Adrenal gland (tissue), 12 donors: ENCODE data around the gene LMF1. TPM values are rescaled to one million over a fixed set of nuclear protein-coding genes. Genes with fewer than 3 reads are reported as not detected.

Experiments
- DNase-seq, 7 donors: peaks; one replicate each; pipeline ENCODE4 v3.0.0-alpha.2; 2019 to 2020
- H3K27ac ChIP-seq, 5 donors: fragments of 200-600 bp; sonication (generic) in 4 of 5; 1 replicate in 3 of 5; 2 replicates in 2 of 5; pipeline versions ENCODE4 v1.5.1 to v1.8.0; 2016 to 2020; ENCODE audit warnings: mild to moderate bottlenecking in 1 of 5
- H3K27me3 ChIP-seq: fragments of 200-600 bp; 2 replicates; pipeline ENCODE4 v1.8.0; 2021
- H3K36me3 ChIP-seq, 2 donors: fragments of 200-600 bp; replicated peaks in 1 of 2; 1 replicate in 1 of 2; 2 replicates in 1 of 2; pipeline versions ENCODE4 v1.5.1 to v1.8.0; 2018 to 2022
- H3K4me1 ChIP-seq, 2 donors: fragments of 200-600 bp; replicated peaks in 1 of 2; 1 replicate in 1 of 2; 2 replicates in 1 of 2; pipeline versions ENCODE4 v1.5.1 to v1.8.0; 2018 to 2021
- H3K4me3 ChIP-seq, 4 donors: fragments of 200-600 bp; sonication (generic) in 3 of 4; one replicate each; pipeline ENCODE4 v1.5.1; 2016 to 2018
- H3K9me3 ChIP-seq, 3 donors: fragments of 200-600 bp; sonication (generic) in 1 of 3; replicated peaks in 1 of 3; 1 replicate in 2 of 3; 2 replicates in 1 of 3; pipeline versions ENCODE4 v1.5.1 to v1.8.0; 2016 to 2021
- CTCF ChIP-seq, 6 experiments: fragments of 450-650 bp in 4 of 6; fragments of 200-600 bp in 2 of 6; sonication (generic) in 1 of 6; IDR thresholded peaks; 1 replicate in 5 of 6; 2 replicates in 1 of 6; pipeline versions ENCODE4 v1.5.1 to v1.8.0; 2016 to 2021; ENCODE audit warnings: antibody characterized with exemption in 6 of 6, mild to moderate bottlenecking in 2 of 6, moderate library complexity in 1 of 6
- POLR2A ChIP-seq, 2 donors: fragments of 450-650 bp; IDR thresholded peaks; one replicate each; pipeline ENCODE4 v1.6.1; 2017; ENCODE audit warnings: antibody characterized with exemption in 2 of 2, mild to moderate bottlenecking in 2 of 2, moderate library complexity in 1 of 2
- WGBS, 4 donors: extraction: QIAGEN DNeasy Blood & Tissue Kit in 2 of 4; methylation state at CpG; one replicate each; pipeline versions ENCODE4 v1.1.5 to v1.1.7; 2013 to 2017; 5-methylcytosine and 5-hydroxymethylcytosine counted together
- intact Hi-C, 2 donors: fragments of 100-400 bp; cut with DNase I; formaldehyde crosslinking; loops; one replicate each; pipeline versions ENCODE4 v1.14.1 to v1.15.0; 2022 to 2023
- polyA plus RNA-seq, 3 donors: library from polyadenylated mRNA; stranded (reverse); fragments of 200-250 nt in 2 of 3; fragments of 350-450 nt in 1 of 3; fragmentation: Illumina TruSeq in 1 of 3; extraction: RNeasy Lipid Tissue Mini Kit (QIAGEN cat#74804) in 1 of 3; gene quantifications; one replicate each; pipeline ENCODE4 v1.2.3, GENCODE V29; 2013 to 2014
- total RNA-seq, 9 donors: library from RNA; depleted of rRNA in 4 of 9; stranded (reverse); fragments of >200 nt in 4 of 9; fragments of 120-200 nt in 1 of 9; fragmentation: NEBNext Ultra II Directional in 1 of 9; extraction: Animal tissue kit (Norgen Biotek cat#: 25700) in 1 of 9; gene quantifications; one replicate each; pipeline versions ENCODE4 v1.1.0 to v1.2.4, GENCODE V29; 2013 to 2023
- donor health status: healthy with polysubstance abuse.
- donor health status: Bipolar disorder and iron deficiency.
- donor health status: DM: yes; HTN: yes; CAD: no.
- donor health status: DM: no; HTN: no; CAD: no.
- donor health status: DM: no; HTN: no; CAD: no.
- donor health status: DM: yes; HTN: yes; CAD: no.

LMF1 gene
- total and polyA plus RNA-seq, 12 donors: 10.5 to 101 (median 36.3) TPM

DNA sequence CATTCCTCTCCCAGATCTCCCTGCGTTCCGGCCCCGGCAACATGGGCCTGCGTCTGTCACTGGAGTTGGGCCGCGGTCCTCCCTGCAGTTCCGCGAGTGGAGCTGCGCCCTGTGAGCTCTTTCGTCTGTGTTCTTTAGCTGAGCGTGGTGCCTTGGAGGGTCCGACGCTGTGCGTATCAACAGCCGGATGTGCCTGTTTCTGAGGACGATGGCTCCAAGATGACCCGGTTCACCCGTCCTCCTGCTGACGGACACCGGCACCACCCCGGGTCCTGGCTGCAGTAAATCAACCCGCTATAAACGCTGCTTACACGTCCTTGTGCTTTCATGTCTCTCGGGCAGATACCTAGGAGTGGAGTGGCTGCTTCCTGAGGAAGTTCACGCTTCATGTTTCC is 125.4 kb downstream of the LMF1 start:
- TF ChIP-seq POLR2A (IDR thresholded peaks at IDR 0.05) (no peak), CTCF (IDR thresholded peaks at IDR 0.05) (no peak)
- Histone ChIP-seq H3K27ac (no peak overlapping the region), H3K27me3 (peaks cover 7% of the 10 kb centered on the region), H3K4me1 (no peaks in the 10 kb centered on the region), H3K4me3 (no peak overlapping the region), H3K9me3 (no peaks in the 10 kb centered on the region), H3K36me3 (no peaks in the 10 kb centered on the region)
- intact Hi-C loops: no loop called here
- WGBS, 4 donors: 45 to 73% (median 59%) methylated on average over 14 to 26 of the region's 26 CpGs
- DNase-seq: peak in 1 of 7 donors; percentile 5

DNA sequence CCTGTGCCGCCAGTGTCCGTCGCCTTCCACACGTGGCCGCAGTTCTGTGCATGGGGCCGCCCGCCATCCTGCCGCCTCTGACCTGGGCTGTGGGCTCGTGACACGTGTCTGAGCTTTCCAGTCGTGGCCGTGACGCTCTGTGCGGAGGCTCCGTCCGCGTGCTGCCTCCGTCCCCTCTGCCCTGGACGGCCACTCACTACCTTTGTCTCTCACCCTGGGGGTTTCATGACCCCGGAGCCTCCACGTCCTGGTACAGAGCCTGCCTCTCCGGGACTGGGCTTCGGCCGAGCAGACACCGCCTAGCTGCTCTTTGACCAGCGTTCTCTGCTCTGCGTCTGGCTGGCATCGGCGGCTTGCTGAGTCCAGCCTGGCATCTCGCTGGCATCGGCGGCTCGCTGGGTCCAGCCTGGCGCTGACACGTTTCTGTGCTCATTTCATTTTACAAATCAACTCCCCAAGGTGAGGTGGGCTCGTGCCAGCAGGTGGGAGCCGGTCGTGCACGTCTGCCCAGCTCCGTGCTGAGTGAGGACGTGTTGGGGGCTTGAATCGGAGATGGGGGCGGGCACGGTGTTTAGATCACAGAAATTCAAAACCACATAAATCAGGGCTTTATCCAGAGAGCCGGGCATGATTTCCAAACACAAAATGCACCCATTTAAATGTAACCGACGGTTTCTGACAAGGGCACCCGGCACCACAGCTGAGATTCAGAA is 126.0 kb downstream of the LMF1 start:
- WGBS, 4 donors: 89 to 92% (median 90%) methylated on average over 30 to 48 of the region's 48 CpGs
- Histone ChIP-seq H3K27me3 (peaks cover 12% of the 10 kb centered on the region), H3K4me3 (no peak overlapping the region), H3K36me3 (no peaks in the 10 kb centered on the region), H3K4me1 (no peaks in the 10 kb centered on the region), H3K9me3 (no peaks in the 10 kb centered on the region), H3K27ac (no peak overlapping the region)
- peak in 1 of 7 donors; percentile 4 for DNase-seq
- intact Hi-C loops: no loop called here
- TF ChIP-seq CTCF (IDR thresholded peaks at IDR 0.05) (no peak), POLR2A (IDR thresholded peaks at IDR 0.05) (no peak)

GRCh38 chr16:843771-844170 is 127.0 kb downstream of the LMF1 start:
- TF ChIP-seq CTCF (IDR thresholded peaks at IDR 0.05) (no peak), POLR2A (IDR thresholded peaks at IDR 0.05) (no peak)
- Histone ChIP-seq H3K4me1 (no peaks in the 10 kb centered on the region), H3K4me3 (no peak overlapping the region), H3K27ac (no peak overlapping the region), H3K27me3 (peaks cover 12% of the 10 kb centered on the region), H3K36me3 (no peaks in the 10 kb centered on the region), H3K9me3 (no peaks in the 10 kb centered on the region)
- intact Hi-C loops: no loop called here
- peak in 1 of 7 donors; percentile 7 for DNase-seq
- WGBS, 4 donors: 85 to 93% (median 89%) methylated on average over 20 of the region's 20 CpGs

- 79 to 82% (median 80%) methylated on average over 18 to 33 of the region's 33 CpGs for WGBS, 4 donors
- no peaks in the 10 kb centered on the region for H3K36me3 ChIP-seq
- no peak for TF ChIP-seq CTCF (IDR thresholded peaks at IDR 0.05)
- no peak for TF ChIP-seq POLR2A (IDR thresholded peaks at IDR 0.05)
- H3K27ac ChIP-seq: no peak overlapping the region
- peaks cover 12% of the 10 kb centered on the region for H3K27me3 ChIP-seq
- intact Hi-C loops: no loop called here
- no peak overlapping the region for H3K4me3 ChIP-seq
- H3K4me1 ChIP-seq: no peaks in the 10 kb centered on the region
- DNase-seq: peak in 1 of 7 donors; percentile 4
- no peaks in the 10 kb centered on the region for H3K9me3 ChIP-seq
Observed at GRCh38 chr16:842711-843560, 127.8 kb downstream of the LMF1 start.
